ENCODE results near the gene BMPER.

BMPER gene

GRCh38 chr7:33968591-33968990, 63.3 kb downstream of the BMPER start:
- DNase-seq (ENCODE audit: low read depth, low spot score), result no peak

- DNase-seq (ENCODE audit: low read depth, low spot score), result no peak
Observed at GRCh38 chr7:33970536-33970935, 65.2 kb downstream of the BMPER start.

GRCh38 chr7:33971106-33971505, 65.8 kb downstream of the BMPER start:
- DNase-seq (ENCODE audit: low read depth, low spot score), result no peak

GRCh38 chr7:33973231-33974015, 68.1 kb downstream of the BMPER start:
- DNase-seq (ENCODE audit: low read depth, low spot score), result no peak

- no peak for DNase-seq (ENCODE audit: low read depth, low spot score)
Observed at GRCh38 chr7:33979300-33979806, 74.0 kb downstream of the BMPER start.

GRCh38 chr7:33979807-33980355, 74.5 kb downstream of the BMPER start:
- DNase-seq (ENCODE audit: low read depth, low spot score), result no peak

- DNase-seq (ENCODE audit: low read depth, low spot score), result no peak
Observed at GRCh38 chr7:33981226-33981625, 75.9 kb downstream of the BMPER start.

- no peak for DNase-seq (ENCODE audit: low read depth, low spot score)
Observed at GRCh38 chr7:33981671-33982424, 76.5 kb downstream of the BMPER start.

GRCh38 chr7:33982425-33982786, 77.1 kb downstream of the BMPER start:
- no peak for DNase-seq (ENCODE audit: low read depth, low spot score)

- DNase-seq (ENCODE audit: low read depth, low spot score), result no peak
Observed at GRCh38 chr7:33986451-33986850, 81.1 kb downstream of the BMPER start.

GRCh38 chr7:33986951-33987947, 81.9 kb downstream of the BMPER start:
- DNase-seq (ENCODE audit: low read depth, low spot score), result peak; percentile 83

- DNase-seq (ENCODE audit: low read depth, low spot score), result no peak
Observed at GRCh38 chr7:33996899-33997298, 91.6 kb downstream of the BMPER start.

- DNase-seq (ENCODE audit: low read depth, low spot score), result peak; percentile 68
Observed at GRCh38 chr7:33998476-33998875, 93.1 kb downstream of the BMPER start.

- DNase-seq (ENCODE audit: low read depth, low spot score), result no peak
Observed at GRCh38 chr7:34011017-34011695, 105.8 kb downstream of the BMPER start.

- DNase-seq (ENCODE audit: low read depth, low spot score), result no peak
Observed at GRCh38 chr7:34011696-34012095, 106.4 kb downstream of the BMPER start.

- no peak for DNase-seq (ENCODE audit: low read depth, low spot score)
Observed at GRCh38 chr7:34013421-34013820, 108.1 kb downstream of the BMPER start.

- no peak for DNase-seq (ENCODE audit: low read depth, low spot score)
Observed at GRCh38 chr7:34015651-34016050, 110.3 kb downstream of the BMPER start.

GRCh38 chr7:34016876-34017275, 111.5 kb downstream of the BMPER start:
- DNase-seq (ENCODE audit: low read depth, low spot score), result no peak

- no peak for DNase-seq (ENCODE audit: low read depth, low spot score)
Observed at GRCh38 chr7:34019301-34019790, 114.0 kb downstream of the BMPER start.

GRCh38 chr7:34022626-34023025, 117.3 kb downstream of the BMPER start:
- DNase-seq (ENCODE audit: low read depth, low spot score), result no peak

GRCh38 chr7:34025600-34025999, 120.3 kb downstream of the BMPER start:
- no peak for DNase-seq (ENCODE audit: low read depth, low spot score)
